SH-SY5Y (cell line): ENCODE measurements around the gene MGMT.

Experiments
- GATA2 ChIP-seq: IDR thresholded peaks from 2 replicates; pipeline ENCODE4 v1.6.1; 2011; ENCODE audit warnings: mild to moderate bottlenecking, low read depth, low read length
- GATA3 ChIP-seq: IDR thresholded peaks from 2 replicates; pipeline ENCODE4 v1.6.1; 2011; ENCODE audit warnings: low read depth, mild to moderate bottlenecking, low read length, moderate library complexity

DNA sequence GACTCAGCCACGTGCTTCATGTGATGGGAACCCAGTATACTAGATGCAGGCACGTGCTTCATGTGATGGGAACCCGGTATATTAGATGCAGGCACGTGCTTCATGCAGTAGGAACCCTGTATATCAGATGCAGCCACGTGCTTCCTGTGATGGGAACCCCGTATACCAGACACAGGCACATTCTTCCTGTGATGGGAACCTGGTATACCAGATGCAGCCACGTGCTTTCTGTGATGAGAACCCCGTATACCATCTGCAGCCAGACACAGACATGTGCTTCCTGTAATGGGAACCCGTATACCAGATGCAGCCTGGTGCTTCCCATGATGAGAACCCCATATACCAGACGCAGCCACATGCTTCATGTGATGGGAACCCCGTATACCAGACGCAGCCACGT is 44.0 kb downstream of the MGMT start:
- TF ChIP-seq GATA3, result no peak
- TF ChIP-seq GATA2, result no peak
